OCI-LY3 (cell line): ENCODE results near the gene PLK5.

Experiments
- CTCF ChIP-seq: fragments of 200-600, 300-600 bp; sonication (generic); IDR thresholded peaks from 2 replicates; pipeline ENCODE4 v1.5.1; 2014; ENCODE audit warnings: antibody characterized with exemption, low read length, low read depth
- EZH2phosphoT487 ChIP-seq: fragments of 200-600 bp; shearing (Covaris generic); IDR thresholded peaks from 2 replicates; pipeline ENCODE4 v1.6.1; 2018; ENCODE audit warnings: antibody characterized with exemption, mixed run types, low read depth

- TF ChIP-seq EZH2phosphoT487: no peak
- TF ChIP-seq CTCF: no peak
These were observed 12.3 kb upstream of the PLK5 start for GRCh38 chr19:1511318-1512317.
